HepG2 (cell line): ENCODE data around the gene CLEC2A. TPM values are rescaled to one million over a fixed set of nuclear protein-coding genes. Genes with fewer than 3 reads are reported as not detected.

Experiments used
- ATAC-seq: fragments of 200-7000 bp; cut with Tn5 transposase; 3 replicates; pipeline ENCODE4 v1.9.1; 2020; ENCODE audit warnings: mild to moderate bottlenecking, moderate library complexity
- BruUV-seq: library from RNA; stranded (reverse); fragments of 400-500 nt; replicated peaks from 2 replicates; lab custom pipeline; 2021; lab: Mats Ljungman, UMichigan
- CTCF ChIA-PET: fragments of 300-600 bp; formaldehyde crosslinking; extraction: SDS; loops from one replicate; lab custom pipeline; 2021; ENCODE audit warnings: low total read pairs, inconsistent platforms, low intra/inter-chr PET ratio; lab: Yijun Ruan, JAX
- POLR2A ChIA-PET: fragments of 350-600 bp; sonication (Branson Sonifier 250); formaldehyde crosslinking; loops from one replicate; lab custom pipeline; 2020; ENCODE audit warnings: antibody characterized with exemption, inconsistent platforms; lab: Yijun Ruan, JAX
- DNase-seq: peaks from one replicate; pipeline ENCODE4 v3.0.0-alpha.2; 2015; ENCODE audit warnings: low spot score
- FAIRE-seq: peaks from 3 replicates; lab custom pipeline; 2011; peaks lifted over from hg19 to GRCh38; lab: Jason Lieb, UNC
- H2AFZ ChIP-seq: one replicate; pipeline ENCODE4 v1.6.1; 2011; ENCODE audit warnings: low read length, inconsistent platforms
- H3K27ac ChIP-seq: fragments of 300-600 bp; 3 replicates; pipeline ENCODE4 v1.8.0; 2011; ENCODE audit warnings: mixed run types, mild to moderate bottlenecking, mixed read lengths, low read length, inconsistent platforms; ENCODE audit not compliant: insufficient read depth; ENCODE audit errors: extremely low read length
- H3K27me3 ChIP-seq, 2 experiments: fragments of 200-600 bp in 1 of 2; 2 replicates in 1 of 2; 3 replicates in 1 of 2; pipeline versions ENCODE4 v1.6.0 to v1.8.0; 2011; ENCODE audit warnings: low read length in 2 of 2, mild to moderate bottlenecking in 2 of 2, moderate library complexity in 2 of 2, inconsistent platforms in 1 of 2; ENCODE audit not compliant: insufficient read depth in 2 of 2, control insufficient read depth in 1 of 2
- H3K36me3 ChIP-seq, 2 experiments: fragments of 200-600 bp in 1 of 2; replicated peaks in 1 of 2; 2 replicates in 1 of 2; 3 replicates in 1 of 2; pipeline versions ENCODE4 v1.5.1 to v1.8.0; 2011; ENCODE audit warnings: low read length in 2 of 2, inconsistent platforms in 1 of 2; ENCODE audit not compliant: insufficient read depth in 2 of 2, control insufficient read depth in 1 of 2
- H3K4me1 ChIP-seq: 2 replicates; pipeline ENCODE4 v1.5.1; 2012; ENCODE audit warnings: low read length, inconsistent platforms; ENCODE audit not compliant: insufficient read depth
- H3K4me2 ChIP-seq: 2 replicates; pipeline ENCODE4 v1.6.0; 2011; ENCODE audit warnings: low read depth, low read length, inconsistent platforms
- H3K4me3 ChIP-seq, 3 experiments: fragments of 200-600 bp in 1 of 3; sonication (generic), shearing (Covaris generic) in 1 of 3; replicated peaks in 1 of 3; 2 replicates each; pipeline ENCODE4 v1.5.1; 2011 to 2016; ENCODE audit warnings: low read length in 3 of 3, inconsistent platforms in 2 of 3, low read depth in 2 of 3, mild to moderate bottlenecking in 2 of 3, control low read depth in 1 of 3, mixed read lengths in 1 of 3; ENCODE audit not compliant: insufficient read depth in 1 of 3
- H3K79me2 ChIP-seq: one replicate; pipeline ENCODE4 v1.6.1; 2011; ENCODE audit warnings: low read length, inconsistent platforms; ENCODE audit not compliant: insufficient read depth
- H3K9ac ChIP-seq: 2 replicates; pipeline ENCODE4 v1.6.0; 2011; ENCODE audit warnings: mild to moderate bottlenecking, low read depth, low read length, inconsistent platforms; ENCODE audit not compliant: insufficient read depth
- H3K9me3 ChIP-seq: 2 replicates; pipeline ENCODE4 v1.5.1; 2012; ENCODE audit warnings: mild to moderate bottlenecking, low read length
- H4K20me1 ChIP-seq: 2 replicates; pipeline ENCODE4 v1.6.0; 2011; ENCODE audit warnings: inconsistent platforms, mild to moderate bottlenecking, low read length, moderate library complexity; ENCODE audit not compliant: insufficient read depth
- HOXA9 ChIP-seq: sonication (generic); formaldehyde crosslinking; IDR thresholded peaks from 2 replicates; pipeline ENCODE4 v1.8.1; 2022; ENCODE audit warnings: missing genetic modification reagents, mild to moderate bottlenecking, moderate library complexity, borderline replicate concordance
- NCOA2 ChIP-seq: sonication (generic); formaldehyde crosslinking; IDR thresholded peaks from 2 replicates; pipeline ENCODE4 v1.8.0; 2022; ENCODE audit warnings: inconsistent platforms
- RARG ChIP-seq: sonication (generic); formaldehyde crosslinking; IDR thresholded peaks from 2 replicates; pipeline ENCODE4 v1.4.0; 2020; ENCODE audit warnings: low read depth, mild to moderate bottlenecking, missing genetic modification reagents
- TARDBP ChIP-seq: sonication (generic); formaldehyde crosslinking; IDR thresholded peaks from 2 replicates; pipeline ENCODE4 v1.8.0; 2022; ENCODE audit warnings: mild to moderate bottlenecking, missing genetic modification reagents
- TBL1XR1 ChIP-seq: fragments of 150-350 bp; IDR thresholded peaks from 2 replicates; pipeline ENCODE4 v1.6.1; 2014; ENCODE audit warnings: borderline replicate concordance, low read length; ENCODE audit not compliant: partially characterized antibody
- THYN1 ChIP-seq: sonication (generic); formaldehyde crosslinking; IDR thresholded peaks from 2 replicates; pipeline ENCODE4 v1.8.1; 2023; ENCODE audit warnings: low read depth, mild to moderate bottlenecking, moderate library complexity, missing genetic modification reagents, borderline replicate concordance
- ZBTB49 ChIP-seq: sonication (generic); formaldehyde crosslinking; IDR thresholded peaks from 2 replicates; pipeline ENCODE4 v1.4.0; 2020; ENCODE audit warnings: missing genetic modification reagents, borderline replicate concordance
- ZNF607 ChIP-seq: sonication (generic); formaldehyde crosslinking; IDR thresholded peaks from 2 replicates; pipeline ENCODE4 v1.5.1; 2020; ENCODE audit warnings: missing genetic modification reagents, mild to moderate bottlenecking, borderline replicate concordance
- WGBS: methylation state at CpG from one replicate; pipeline ENCODE4 v1.1.6; 2017; ENCODE audit warnings: low lambda C conversion rate; 5-methylcytosine and 5-hydroxymethylcytosine counted together
- in situ Hi-C: cut with HindIII; loops from 2 replicates; pipeline ENCODE4 v1.10.0; 2017; ENCODE audit warnings: low pct_unique_long_range_greater_than_20kb; ENCODE audit not compliant: extremely low pct_ligation_motif_present
- intact Hi-C: fragments of 100-400 bp; cut with micrococcal nuclease; formaldehyde crosslinking; loops from one replicate; pipeline ENCODE4 v1.10.0; 2022; ENCODE audit not compliant: unreplicated experiment
- polyA plus RNA-seq, 8 experiments: library from polyadenylated mRNA; depleted of rRNA in 3 of 8; stranded (reverse) in 7 of 8; unstranded in 1 of 8; fragments of >200 nt; fragmentation: Illumina TruSeq in 4 of 8; extraction: Trizol in 4 of 8; gene quantifications; 2 replicates each; pipeline versions ENCODE4 v1.2.1 to v1.2.3, GENCODE V29; 2011 to 2016; ENCODE audit warnings: low read depth in 4 of 8, missing spikeins in 1 of 8, mixed read lengths in 1 of 8; ENCODE audit not compliant: insufficient read depth in 1 of 8
- total RNA-seq, 5 experiments: library from RNA; depleted of rRNA; stranded (reverse); fragments of >200 nt; fragmentation: Illumina TruSeq; extraction: Trizol; gene quantifications; 2 replicates each; pipeline ENCODE4 v1.2.3, GENCODE V29; 2016; ENCODE audit warnings: low read depth in 1 of 5
- TF ChIP-seq, protein P1 (sequence below): sonication (generic); IDR thresholded peaks from 2 replicates; pipeline ENCODE4 v1.6.1; 2016; ENCODE audit warnings: low read depth, borderline replicate concordance
- TF ChIP-seq, protein P2 (sequence below), 2 experiments: sonication (generic) in 1 of 2; formaldehyde crosslinking in 1 of 2; IDR thresholded peaks; 2 replicates each; pipeline versions ENCODE4 v1.5.1 to v1.6.1; 2011 to 2020; ENCODE audit warnings: borderline replicate concordance in 1 of 2, low read depth in 1 of 2, low read length in 1 of 2, mild to moderate bottlenecking in 1 of 2, missing genetic modification reagents in 1 of 2, moderate library complexity in 1 of 2

CLEC2A gene
- total and polyA plus RNA-seq, 2 of the 13 experiments (the other 11 are each of a cell fraction or from before 2014, with no cell fraction given): not detected

- TF ChIP-seq, protein P1, sequence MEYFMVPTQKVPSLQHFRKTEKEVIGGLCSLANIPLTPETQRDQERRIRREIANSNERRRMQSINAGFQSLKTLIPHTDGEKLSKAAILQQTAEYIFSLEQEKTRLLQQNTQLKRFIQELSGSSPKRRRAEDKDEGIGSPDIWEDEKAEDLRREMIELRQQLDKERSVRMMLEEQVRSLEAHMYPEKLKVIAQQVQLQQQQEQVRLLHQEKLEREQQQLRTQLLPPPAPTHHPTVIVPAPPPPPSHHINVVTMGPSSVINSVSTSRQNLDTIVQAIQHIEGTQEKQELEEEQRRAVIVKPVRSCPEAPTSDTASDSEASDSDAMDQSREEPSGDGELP: no peak
- TF ChIP-seq, all 625 proteins: peak for 0
Observed at GRCh38 chr12:9935026-9935425, 2.9 kb upstream of the CLEC2A start (continued).

DNA sequence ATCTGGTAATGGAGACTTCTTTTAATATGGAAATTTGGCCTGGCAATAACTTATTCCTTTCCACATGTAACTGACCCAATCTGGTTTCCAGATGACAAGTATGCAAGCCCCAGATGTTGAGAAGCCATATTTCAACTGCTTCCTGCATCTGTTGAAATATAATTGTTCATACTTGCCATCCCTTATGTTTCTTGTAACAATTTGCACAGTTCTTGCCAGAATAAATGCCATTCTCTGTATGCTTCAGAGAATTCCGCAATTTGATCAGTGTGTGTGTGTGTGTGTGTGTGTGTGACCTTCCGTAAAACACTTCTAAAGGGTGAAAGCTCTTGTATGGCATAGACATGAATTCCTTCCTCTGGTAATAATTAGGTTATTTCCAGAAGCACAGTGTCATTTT is 1.8 kb upstream of the CLEC2A start:
- POLR2A ChIA-PET: no interaction called here
- intact Hi-C loops: no loop called here
- in situ Hi-C loops: no loop called here
- FAIRE-seq (no peak), DNase-seq (no peak), ATAC-seq (no peak)
- H3K9ac ChIP-seq: no peak overlapping the region
- no peaks in the 10 kb centered on the region for H3K4me1 ChIP-seq
- no peaks in the 10 kb centered on the region for H3K36me3 ChIP-seq
- TF ChIP-seq TBL1XR1 (no peak), ZNF607 (CRISPR knock-in tag) (no peak), HOXA9 (no peak), NCOA2 (CRISPR knock-in tag) (no peak), THYN1 (no peak), TARDBP (CRISPR knock-in tag) (no peak), ZBTB49 (CRISPR knock-in tag) (no peak), RARG (CRISPR knock-in tag) (no peak)
- TF ChIP-seq, protein P2, sequence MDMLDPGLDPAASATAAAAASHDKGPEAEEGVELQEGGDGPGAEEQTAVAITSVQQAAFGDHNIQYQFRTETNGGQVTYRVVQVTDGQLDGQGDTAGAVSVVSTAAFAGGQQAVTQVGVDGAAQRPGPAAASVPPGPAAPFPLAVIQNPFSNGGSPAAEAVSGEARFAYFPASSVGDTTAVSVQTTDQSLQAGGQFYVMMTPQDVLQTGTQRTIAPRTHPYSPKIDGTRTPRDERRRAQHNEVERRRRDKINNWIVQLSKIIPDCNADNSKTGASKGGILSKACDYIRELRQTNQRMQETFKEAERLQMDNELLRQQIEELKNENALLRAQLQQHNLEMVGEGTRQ (IDR thresholded peaks at IDR 0.05; ENCODE audit: low read depth, low read length): no peak
- TF ChIP-seq, protein P2 (CRISPR knock-in tag; IDR thresholded peaks at IDR 0.05; ENCODE audit: borderline replicate concordance): no peak
- H3K9me3 ChIP-seq: no peaks in the 10 kb centered on the region
- no TSS peak for BruUV-seq
- H3K27ac ChIP-seq: no peak overlapping the region
- H4K20me1 ChIP-seq: no peaks in the 10 kb centered on the region
- WGBS: 50% methylated on average over 2 of the region's 2 CpGs
- no peak overlapping the region for H3K4me2 ChIP-seq
- H3K79me2 ChIP-seq: no peaks in the 10 kb centered on the region
- no peak overlapping the region for H2AFZ ChIP-seq
- no peak overlapping the region for H3K4me3 ChIP-seq
- no peaks in the 10 kb centered on the region; a peak in 1 of 5 replicates for H3K27me3 ChIP-seq
- CTCF ChIA-PET: no interaction called here
